HCT116 (cell line): ENCODE results near the gene RPS16. TPM values are rescaled to one million over a fixed set of nuclear protein-coding genes. Genes with fewer than 3 reads are reported as not detected.

Experiments used
- ATAC-seq: fragments of 200-7000 bp; cut with Tn5 transposase; 2 replicates; pipeline ENCODE4 v1.9.1; 2020; ENCODE audit warnings: mild to moderate bottlenecking, moderate library complexity
- BruUV-seq: library from RNA; stranded (reverse); fragments of 400-500 nt; replicated peaks from 2 replicates; lab custom pipeline; 2021; lab: Mats Ljungman, UMichigan
- CTCF ChIA-PET: fragments of 300-600 bp; sonication (Branson Sonifier 250); formaldehyde crosslinking; loops from one replicate; lab custom pipeline; 2021; ENCODE audit warnings: antibody characterized with exemption; lab: Charles Lee
- POLR2A ChIA-PET: fragments of 300-600, 350-600 bp; sonication (Branson Sonifier 250); formaldehyde crosslinking; loops from one replicate; lab custom pipeline; 2021; ENCODE audit warnings: antibody characterized with exemption; lab: Charles Lee
- RAD21 ChIA-PET, 2 experiments: fragments of 300-600 bp; sonication (Branson Sonifier 250); formaldehyde crosslinking; loops; one replicate each; lab custom pipeline; 2023; ENCODE audit warnings: low total read pairs in 2 of 2; ENCODE audit not compliant: uncharacterized antibody in 2 of 2, unreplicated experiment in 2 of 2, low non-redundant PET in 1 of 2; lab: Charles Lee
- DNase-seq: peaks from one replicate; pipeline ENCODE4 v3.0.0-alpha.2; 2010; ENCODE audit warnings: low read depth, low spot score
- H2AFZ ChIP-seq: fragments of 200-600 bp; shearing (Covaris generic), sonication (generic); 2 replicates; pipeline ENCODE4 v1.6.1; 2017; ENCODE audit warnings: low read depth, mixed run types, mixed read lengths, antibody characterized with exemption, low read length; ENCODE audit not compliant: poor library complexity, severe bottlenecking
- H3K27ac ChIP-seq: 2 replicates; pipeline ENCODE4 v1.5.1; 2012; ENCODE audit warnings: low read depth, low read length
- H3K27me3 ChIP-seq: fragments of 200-600 bp; sonication (generic); 2 replicates; pipeline ENCODE4 v1.6.1; 2016; ENCODE audit warnings: mixed run types, low read length, mixed read lengths; ENCODE audit not compliant: insufficient read depth
- H3K36me3 ChIP-seq, 2 experiments: fragments of 200-500 bp in 1 of 2; fragments of 200-600 bp in 1 of 2; sonication (Bioruptor generic) in 1 of 2; sonication (generic) in 1 of 2; 2 replicates each; pipeline versions ENCODE4 v1.5.1 to v1.6.1; 2014 to 2016; ENCODE audit warnings: low read length in 2 of 2, inconsistent platforms in 1 of 2, mixed read lengths in 1 of 2, mixed run types in 1 of 2; ENCODE audit not compliant: insufficient read depth in 2 of 2, control insufficient read depth in 1 of 2
- H3K4me1 ChIP-seq, 2 experiments: fragments of 200-600 bp in 1 of 2; sonication (generic) in 1 of 2; 2 replicates each; pipeline versions ENCODE4 v1.5.1 to v1.6.1; 2012 to 2017; ENCODE audit warnings: low read length in 2 of 2, inconsistent platforms in 1 of 2, mild to moderate bottlenecking in 1 of 2, mixed read lengths in 1 of 2, mixed run types in 1 of 2, moderate library complexity in 1 of 2; ENCODE audit not compliant: insufficient read depth in 2 of 2, control insufficient read depth in 1 of 2
- H3K4me2 ChIP-seq: fragments of 200-600 bp; sonication (generic); 2 replicates; pipeline ENCODE4 v1.6.1; 2017; ENCODE audit warnings: mixed run types, low read length, mixed read lengths
- H3K4me3 ChIP-seq, 2 experiments: fragments of 200-600 bp in 1 of 2; sonication (generic) in 1 of 2; replicated peaks in 1 of 2; 2 replicates each; pipeline ENCODE4 v1.5.1; 2011 to 2016; ENCODE audit warnings: low read length in 2 of 2, control low read depth in 1 of 2, low read depth in 1 of 2, mild to moderate bottlenecking in 1 of 2, mixed read lengths in 1 of 2, mixed run types in 1 of 2
- H3K79me2 ChIP-seq: fragments of 200-600 bp; sonication (generic); 2 replicates; pipeline ENCODE4 v1.6.1; 2017; ENCODE audit warnings: mild to moderate bottlenecking, mixed run types, low read length, moderate library complexity, mixed read lengths; ENCODE audit not compliant: insufficient read depth
- H3K9ac ChIP-seq: fragments of 200-600 bp; sonication (generic); 2 replicates; pipeline ENCODE4 v1.6.1; 2016; ENCODE audit warnings: low read length, mixed read lengths
- H3K9me2 ChIP-seq: fragments of 200-600 bp; sonication (generic), shearing (Covaris generic); 2 replicates; pipeline ENCODE4 v1.6.1; 2017; ENCODE audit warnings: mixed run types, mild to moderate bottlenecking, moderate library complexity; ENCODE audit not compliant: insufficient read depth
- H3K9me3 ChIP-seq, 2 experiments: fragments of 200-500 bp in 1 of 2; fragments of 200-600 bp in 1 of 2; sonication (Bioruptor generic) in 1 of 2; sonication (generic) in 1 of 2; 2 replicates each; pipeline ENCODE4 v1.6.1; 2014 to 2017; ENCODE audit warnings: low read length in 2 of 2, mixed read lengths in 2 of 2, inconsistent platforms in 1 of 2, low read depth in 1 of 2, mild to moderate bottlenecking in 1 of 2, mixed run types in 1 of 2, moderate library complexity in 1 of 2; ENCODE audit not compliant: control insufficient read depth in 1 of 2, insufficient read depth in 1 of 2
- H4K20me1 ChIP-seq: fragments of 200-600 bp; sonication (generic), shearing (Covaris generic); 2 replicates; pipeline ENCODE4 v1.6.1; 2017; ENCODE audit warnings: mixed run types, mild to moderate bottlenecking, moderate library complexity; ENCODE audit not compliant: insufficient read depth
- EZH2phosphoT487 ChIP-seq: fragments of 200-600 bp; IDR thresholded peaks from 2 replicates; pipeline ENCODE4 v1.6.1; 2018; ENCODE audit warnings: antibody characterized with exemption, borderline replicate concordance
- JUND ChIP-seq: IDR thresholded peaks from 2 replicates; pipeline ENCODE4 v1.6.1; 2012
- POLR2A ChIP-seq: IDR thresholded peaks from 2 replicates; pipeline ENCODE4 v1.7.0; 2011; ENCODE audit warnings: borderline replicate concordance; ENCODE audit not compliant: insufficient read depth, insufficient read length; ENCODE audit errors: extremely low read depth
- POLR2AphosphoS5 ChIP-seq: IDR thresholded peaks from 2 replicates; pipeline ENCODE4 v1.6.1; 2011; ENCODE audit warnings: mild to moderate bottlenecking, low read depth, low read length, moderate library complexity
- TCF7L2 ChIP-seq: IDR thresholded peaks from 2 replicates; pipeline ENCODE4 v1.7.0; 2011; ENCODE audit warnings: borderline replicate concordance, inconsistent platforms; ENCODE audit not compliant: insufficient read depth, insufficient read length; ENCODE audit errors: extremely low read depth
- ZFX ChIP-seq: fragments of 450-650 bp; IDR thresholded peaks from 2 replicates; pipeline ENCODE4 v1.6.1; 2017
- intact Hi-C: fragments of 100-400 bp; cut with micrococcal nuclease; formaldehyde crosslinking; loops from 2 replicates; pipeline ENCODE4 v1.10.0; 2022
- total RNA-seq: library from RNA; stranded (reverse); gene quantifications from one replicate; pipeline ENCODE4 v1.2.1, GENCODE V29; 2021; ENCODE audit not compliant: unreplicated experiment
- TF ChIP-seq, protein P1 (sequence below), 3 experiments: fragments of 200-600 bp in 1 of 3; sonication (generic) in 1 of 3; IDR thresholded peaks in 2 of 3; conservative IDR thresholded peaks in 1 of 3; 2 replicates each; pipeline ENCODE4 v1.5.1; 2012 to 2017; ENCODE audit warnings: low read depth in 2 of 3, low read length in 2 of 3, antibody characterized with exemption in 1 of 3, borderline replicate concordance in 1 of 3, control low read depth in 1 of 3, mild to moderate bottlenecking in 1 of 3, mixed read lengths in 1 of 3, mixed run types in 1 of 3, moderate library complexity in 1 of 3; ENCODE audit not compliant: insufficient read depth in 1 of 3

The RPS16 gene
- total RNA-seq, 1 experiment from 2014 or later = 3,365 TPM

DNA sequence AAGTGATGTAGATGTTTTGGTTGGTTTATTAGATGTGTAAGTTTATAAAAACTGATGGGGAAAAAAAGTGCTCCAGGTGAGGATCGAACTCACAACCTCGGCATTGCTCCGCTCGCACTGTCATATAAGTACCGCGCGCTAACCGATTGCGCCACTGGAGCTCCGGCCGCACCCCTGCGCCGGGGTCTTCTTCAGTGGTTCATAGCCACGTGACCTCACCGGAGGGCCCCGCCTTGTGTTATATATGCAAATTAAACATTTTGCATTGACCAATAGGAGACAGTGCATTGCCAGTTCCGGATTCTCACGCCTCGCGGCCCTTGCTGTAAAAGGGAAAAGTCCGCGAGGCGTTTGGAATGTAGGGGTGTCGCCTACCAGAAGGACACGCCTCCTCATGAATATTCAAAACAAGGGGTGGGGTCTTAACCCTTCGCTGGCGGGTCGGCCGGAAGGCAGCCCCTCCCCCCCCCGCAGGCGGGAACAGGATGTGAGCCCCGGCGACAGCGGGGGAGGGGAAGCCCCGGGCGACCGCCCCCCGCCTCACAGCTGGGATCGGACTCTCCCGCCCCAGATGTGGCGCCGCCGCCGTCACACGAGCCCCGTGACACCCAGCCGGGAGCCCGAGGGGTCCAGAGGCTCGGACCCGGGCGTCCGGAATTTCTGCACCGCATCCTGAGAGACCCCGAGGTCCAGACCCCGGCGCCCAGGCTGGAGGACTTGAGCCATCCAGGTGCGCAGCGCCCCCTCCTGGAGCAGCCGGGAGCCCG, 23.5 kb downstream of the RPS16 start, which contains the start of gene PLEKHG2:
Gene PLEKHG2, plus strand, starts transcription at position 570 of the 767 bp plus-strand sequence. CDS start 1,418 bp downstream, outside the sequence.
- H3K36me3 ChIP-seq = peaks cover 2 to 7% of the 10 kb centered on the region in 2 experiments; a peak in 1 of 4 replicates
- H3K79me2 ChIP-seq = peaks cover 18% of the 10 kb centered on the region
- peak within 1 kb of the TSS; percentile 97 for H3K9ac ChIP-seq
- H4K20me1 ChIP-seq = peaks cover 5% of the 10 kb centered on the region; the same call in 1 of the 2 replicates
- ATAC-seq (peak; percentile 65), DNase-seq (peak; percentile 98)
- no peak within 1 kb of the TSS for H2AFZ ChIP-seq
- no peaks in the 10 kb centered on the region for H3K9me3 ChIP-seq
- H3K9me2 ChIP-seq = no peaks in the 10 kb centered on the region
- peak within 1 kb of the TSS; percentile 100 for H3K27ac ChIP-seq
- H3K4me3 ChIP-seq = peak within 1 kb of the TSS; percentile 90 to 98
- BruUV-seq = no TSS peak
- H3K27me3 ChIP-seq = no peaks in the 10 kb centered on the region
- peaks cover 33 to 65% of the 10 kb centered on the region in 2 experiments for H3K4me1 ChIP-seq
- RAD21 ChIA-PET = interaction anchor here (0.5 to 1.9 kb wide), 4 partner anchors 10 to 86 kb away, joined by 3 to 21 read pairs (median 9); no protein-coding TSS in a partner anchor
- TF ChIP-seq, protein P1, sequence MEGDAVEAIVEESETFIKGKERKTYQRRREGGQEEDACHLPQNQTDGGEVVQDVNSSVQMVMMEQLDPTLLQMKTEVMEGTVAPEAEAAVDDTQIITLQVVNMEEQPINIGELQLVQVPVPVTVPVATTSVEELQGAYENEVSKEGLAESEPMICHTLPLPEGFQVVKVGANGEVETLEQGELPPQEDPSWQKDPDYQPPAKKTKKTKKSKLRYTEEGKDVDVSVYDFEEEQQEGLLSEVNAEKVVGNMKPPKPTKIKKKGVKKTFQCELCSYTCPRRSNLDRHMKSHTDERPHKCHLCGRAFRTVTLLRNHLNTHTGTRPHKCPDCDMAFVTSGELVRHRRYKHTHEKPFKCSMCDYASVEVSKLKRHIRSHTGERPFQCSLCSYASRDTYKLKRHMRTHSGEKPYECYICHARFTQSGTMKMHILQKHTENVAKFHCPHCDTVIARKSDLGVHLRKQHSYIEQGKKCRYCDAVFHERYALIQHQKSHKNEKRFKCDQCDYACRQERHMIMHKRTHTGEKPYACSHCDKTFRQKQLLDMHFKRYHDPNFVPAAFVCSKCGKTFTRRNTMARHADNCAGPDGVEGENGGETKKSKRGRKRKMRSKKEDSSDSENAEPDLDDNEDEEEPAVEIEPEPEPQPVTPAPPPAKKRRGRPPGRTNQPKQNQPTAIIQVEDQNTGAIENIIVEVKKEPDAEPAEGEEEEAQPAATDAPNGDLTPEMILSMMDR (IDR thresholded peaks at IDR 0.05 in 2 of 3, conservative IDR thresholded peaks at IDR 0.05 in 1 of 3; ENCODE audit: borderline replicate concordance in 1 of 3, insufficient read depth in 1 of 3, low read depth in 2 of 3, low read length in 2 of 3) = peak in 1 of 3 experiments; percentile 81; a peak in 3 of 6 replicates
- TF ChIP-seq ZFX (no peak), EZH2phosphoT487 (no peak), POLR2AphosphoS5 (peak; percentile 78), JUND (no peak), POLR2A (peak; percentile 9), TCF7L2 (peak; percentile 46)
- POLR2A ChIA-PET = interaction anchor here (1.1 to 2.3 kb wide), 4 partner anchors 10 to 23 kb away, joined by 7 to 35 read pairs (median 10); partner anchors contain the start of genes MED29, PAF1 and RPS16
- intact Hi-C loops = loop anchor here (1.0 to 5.0 kb wide), 5 partner anchors 21 to 290 kb away; partner anchors contain the start of genes MED29, PAF1 and SAMD4B
- H3K4me2 ChIP-seq = peak within 1 kb of the TSS; percentile 92
- CTCF ChIA-PET = interaction anchor here (0.7 to 2.0 kb wide), 4 partner anchors 10 to 70 kb away, joined by 3 to 51 read pairs (median 4); partner anchors contain the start of genes MED29, PAF1 and SAMD4B
